Measurements from ENCODE around the gene FTCD.
"Not testable (repeated sequence)": the region's sequence is repeated elsewhere in the genome, so short reads cannot be mapped to it uniquely, and the experiment has no call there.

Gene FTCD

GRCh38 chr21:46140352-46141003, 14.9 kb downstream of the FTCD start:
- not testable (repeated sequence) for DNase-seq (ENCODE audit: low read depth in 4 of 4, low spot score in 1 of 4)

- no peak for DNase-seq (ENCODE audit: low read depth in 4 of 4, low spot score in 1 of 4)
Measured at GRCh38 chr21:46139686-46140085, 15.7 kb downstream of the FTCD start.

- no peak for DNase-seq (ENCODE audit: low read depth in 4 of 4, low spot score in 1 of 4)
Measured at GRCh38 chr21:46138383-46138970, 16.9 kb downstream of the FTCD start.

GRCh38 chr21:46137908-46138307, 17.5 kb downstream of the FTCD start:
- no peak for DNase-seq (ENCODE audit: low read depth in 4 of 4, low spot score in 1 of 4)

- DNase-seq (ENCODE audit: low read depth in 4 of 4, low spot score in 1 of 4), result no peak
Measured at GRCh38 chr21:46136739-46137349, 18.5 kb downstream of the FTCD start.

- no peak for DNase-seq (ENCODE audit: low read depth in 4 of 4, low spot score in 1 of 4)
Measured at GRCh38 chr21:46135782-46136395, 19.5 kb downstream of the FTCD start.

GRCh38 chr21:46131838-46132651, 23.3 kb downstream of the FTCD start:
- DNase-seq (ENCODE audit: low read depth in 4 of 4, low spot score in 1 of 4), result no peak

- DNase-seq (ENCODE audit: low read depth in 4 of 4, low spot score in 1 of 4), result no peak
Measured at GRCh38 chr21:46131588-46131837, 23.9 kb downstream of the FTCD start.

GRCh38 chr21:46130831-46131587, 24.4 kb downstream of the FTCD start:
- no peak for DNase-seq (ENCODE audit: low read depth in 4 of 4, low spot score in 1 of 4)

- DNase-seq (ENCODE audit: low read depth in 4 of 4, low spot score in 1 of 4), result no peak
Measured at GRCh38 chr21:46129846-46130651, 25.3 kb downstream of the FTCD start.

- DNase-seq (ENCODE audit: low read depth in 4 of 4, low spot score in 1 of 4), result no peak
Measured at GRCh38 chr21:46128933-46129571, 26.3 kb downstream of the FTCD start.

GRCh38 chr21:46128106-46128932, 27.1 kb downstream of the FTCD start:
- DNase-seq (ENCODE audit: low read depth in 4 of 4, low spot score in 1 of 4), result no peak

GRCh38 chr21:46127239-46128105, 27.9 kb downstream of the FTCD start:
- DNase-seq (ENCODE audit: low read depth in 4 of 4, low spot score in 1 of 4), result no peak

GRCh38 chr21:46126309-46127238, 28.8 kb downstream of the FTCD start:
- DNase-seq (ENCODE audit: low read depth in 4 of 4, low spot score in 1 of 4), result no peak

GRCh38 chr21:46125846-46126301, 29.5 kb downstream of the FTCD start:
- no peak for DNase-seq (ENCODE audit: low read depth in 4 of 4, low spot score in 1 of 4)
